A549 (cell line): ENCODE data around the gene TRIM3. TPM values are rescaled to one million over a fixed set of nuclear protein-coding genes. Genes with fewer than 3 reads are reported as not detected.

Source experiments
- ESRRA ChIP-seq: fragments of 150-350 bp; IDR thresholded peaks from 2 replicates; pipeline ENCODE4 v1.6.1; 2014; ENCODE audit warnings: mild to moderate bottlenecking, low read length, borderline replicate concordance
- FOSB ChIP-seq: fragments of 250-450 bp; sonication (Bioruptor Pico); IDR thresholded peaks from 2 replicates; pipeline ENCODE4 v1.5.0; 2020; ENCODE audit warnings: mild to moderate bottlenecking, moderate library complexity
- RCOR1 ChIP-seq: fragments of 150-350 bp; IDR thresholded peaks from 2 replicates; pipeline ENCODE4 v1.6.1; 2014; ENCODE audit warnings: antibody characterized with exemption, low read length, low read depth
- ZC3H11A ChIP-seq: fragments of 450-650 bp; IDR thresholded peaks from 2 replicates; pipeline ENCODE4 v1.6.1; 2014; ENCODE audit warnings: antibody characterized with exemption, mild to moderate bottlenecking
- polyA plus RNA-seq, 4 experiments: library from polyadenylated mRNA; depleted of rRNA in 3 of 4; stranded (reverse); fragments of >200 nt; fragmentation: RNase III in 1 of 4; extraction: RNeasy Plus Mini Kit Qiagen cat#74134 plus additional on column Dnase treatment in 1 of 4; gene quantifications; 2 replicates in 3 of 4; 3 replicates in 1 of 4; pipeline ENCODE4 v1.2.3, GENCODE V29; 2011 to 2017

TRIM3 gene
- polyA plus RNA-seq, 2 of the 4 experiments (the other 2 are of a cell fraction) = 10.0 to 17.5 TPM

DNA sequence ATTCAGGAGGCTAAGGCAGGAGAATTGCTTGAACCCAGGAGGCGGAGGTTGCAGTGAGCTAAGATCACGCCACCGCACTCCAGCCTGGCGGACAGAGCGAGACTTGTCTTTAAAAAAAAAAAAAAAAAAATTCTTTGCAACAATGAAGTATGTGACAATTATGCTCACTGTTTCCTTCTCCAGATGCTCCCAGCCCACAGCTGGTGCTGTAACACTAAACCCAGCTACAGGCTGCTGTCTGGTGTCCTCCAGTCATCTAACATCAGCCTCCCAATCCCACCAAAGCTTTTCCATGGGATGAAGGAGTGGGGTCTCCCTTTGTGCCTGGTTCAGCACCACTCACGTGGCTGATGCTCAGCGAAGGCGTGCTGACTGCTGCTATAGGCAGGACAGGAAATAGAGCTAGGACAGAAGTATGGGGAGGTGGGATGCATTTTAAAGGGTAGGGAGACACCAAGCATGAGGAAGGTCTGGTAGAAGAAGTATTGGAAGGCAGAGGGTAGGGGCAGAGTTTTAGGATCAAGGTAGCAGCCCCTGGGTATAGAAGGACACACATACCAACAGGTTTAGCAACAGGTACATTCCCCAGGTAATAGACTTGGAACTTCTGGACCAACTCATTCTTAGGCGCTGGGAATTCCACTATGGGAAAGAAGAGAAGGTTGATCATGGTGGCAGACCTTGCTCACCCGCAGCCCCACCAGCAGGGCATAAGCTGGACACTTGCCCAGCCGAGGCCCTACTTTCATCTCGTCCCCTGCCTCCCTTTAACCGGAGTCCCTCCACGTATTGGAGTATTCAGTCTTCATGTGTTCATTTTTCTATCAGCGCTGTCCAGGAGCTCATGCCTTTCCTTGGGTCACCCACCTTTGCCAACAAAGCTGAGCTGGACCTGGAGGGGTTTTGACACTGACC lies 73.1 kb downstream of the TRIM3 start (continued):
- TF ChIP-seq ZC3H11A (no peak), ESRRA (no peak), FOSB (CRISPR knock-in tag) (no peak), RCOR1 (no peak)

Other genes starting within 250 kb of the TRIM3 start
- gene FHIP1B, start 239.3 kb downstream of the TRIM3 start, polyA plus RNA-seq (2011; rRNA removed) = 19.4 and 23.9 TPM in 2 replicates
- gene FHIP1B, start 239.3 kb downstream of the TRIM3 start, polyA plus RNA-seq (2017; fragmentation: RNase III; extraction: RNeasy Plus Mini Kit Qiagen cat#74134 plus additional on column Dnase treatment) = 12.6 to 14.3 TPM (median 13.9 TPM) in 3 replicates
- gene CNGA4, start 234.9 kb downstream of the TRIM3 start, polyA plus RNA-seq (2011; rRNA removed) = 0.12 and 0.19 TPM in 2 replicates
- 0.10 to 0.12 TPM (median 0.11 TPM) in 3 replicates for gene CNGA4, start 234.9 kb downstream of the TRIM3 start, polyA plus RNA-seq (2017; fragmentation: RNase III; extraction: RNeasy Plus Mini Kit Qiagen cat#74134 plus additional on column Dnase treatment)
- not detected in 2 replicates for gene CCKBR, start 214.1 kb downstream of the TRIM3 start, polyA plus RNA-seq (2011; rRNA removed)
- not detected in 3 replicates for gene CCKBR, start 214.1 kb downstream of the TRIM3 start, polyA plus RNA-seq (2017; fragmentation: RNase III; extraction: RNeasy Plus Mini Kit Qiagen cat#74134 plus additional on column Dnase treatment)
- 5.2 and 6.0 TPM in 2 replicates for gene CAVIN3, start 153.4 kb downstream of the TRIM3 start, polyA plus RNA-seq (2011; rRNA removed)
- 15.9 to 26.7 TPM (median 22.9 TPM) in 3 replicates for gene CAVIN3, start 153.4 kb downstream of the TRIM3 start, polyA plus RNA-seq (2017; fragmentation: RNase III; extraction: RNeasy Plus Mini Kit Qiagen cat#74134 plus additional on column Dnase treatment)
- 5.1 and 5.5 TPM in 2 replicates for gene SMPD1, start 83.5 kb downstream of the TRIM3 start, polyA plus RNA-seq (2011; rRNA removed)
- gene SMPD1, start 83.5 kb downstream of the TRIM3 start, polyA plus RNA-seq (2017; fragmentation: RNase III; extraction: RNeasy Plus Mini Kit Qiagen cat#74134 plus additional on column Dnase treatment) = 5.7 to 6.8 TPM (median 6.5 TPM) in 3 replicates
- 13.6 and 17.2 TPM in 2 replicates for gene APBB1, start 54.8 kb downstream of the TRIM3 start, polyA plus RNA-seq (2011; rRNA removed)
- 14.4 to 18.5 TPM (median 16.4 TPM) in 3 replicates for gene APBB1, start 54.8 kb downstream of the TRIM3 start, polyA plus RNA-seq (2017; fragmentation: RNase III; extraction: RNeasy Plus Mini Kit Qiagen cat#74134 plus additional on column Dnase treatment)
- gene HPX, start 33.0 kb downstream of the TRIM3 start, polyA plus RNA-seq (2011; rRNA removed) = 0.66 and 1.5 TPM in 2 replicates
- gene HPX, start 33.0 kb downstream of the TRIM3 start, polyA plus RNA-seq (2017; fragmentation: RNase III; extraction: RNeasy Plus Mini Kit Qiagen cat#74134 plus additional on column Dnase treatment) = 0.35 to 0.70 TPM (median 0.57 TPM) in 3 replicates
- gene ARFIP2, start 7.4 kb upstream of the TRIM3 start, polyA plus RNA-seq (2011; rRNA removed) = 87.9 and 88.5 TPM in 2 replicates
- 68.7 to 80.0 TPM (median 79.2 TPM) in 3 replicates for gene ARFIP2, start 7.4 kb upstream of the TRIM3 start, polyA plus RNA-seq (2017; fragmentation: RNase III; extraction: RNeasy Plus Mini Kit Qiagen cat#74134 plus additional on column Dnase treatment)
- gene TIMM10B, start 7.6 kb upstream of the TRIM3 start, polyA plus RNA-seq (2011; rRNA removed) = 31.6 and 35.6 TPM in 2 replicates
- 20.6 to 24.4 TPM (median 22.0 TPM) in 3 replicates for gene TIMM10B, start 7.6 kb upstream of the TRIM3 start, polyA plus RNA-seq (2017; fragmentation: RNase III; extraction: RNeasy Plus Mini Kit Qiagen cat#74134 plus additional on column Dnase treatment)
- 8.6 and 12.7 TPM in 2 replicates for gene DNHD1, start 23.3 kb upstream of the TRIM3 start, polyA plus RNA-seq (2011; rRNA removed)
- 5.4 to 7.6 TPM (median 6.8 TPM) in 3 replicates for gene DNHD1, start 23.3 kb upstream of the TRIM3 start, polyA plus RNA-seq (2017; fragmentation: RNase III; extraction: RNeasy Plus Mini Kit Qiagen cat#74134 plus additional on column Dnase treatment)
- gene RRP8, start 129.7 kb upstream of the TRIM3 start, polyA plus RNA-seq (2011; rRNA removed) = 20.5 and 25.9 TPM in 2 replicates
- 14.5 to 17.9 TPM (median 14.5 TPM) in 3 replicates for gene RRP8, start 129.7 kb upstream of the TRIM3 start, polyA plus RNA-seq (2017; fragmentation: RNase III; extraction: RNeasy Plus Mini Kit Qiagen cat#74134 plus additional on column Dnase treatment)
- 109 and 120 TPM in 2 replicates for gene ILK, start 129.8 kb upstream of the TRIM3 start, polyA plus RNA-seq (2011; rRNA removed)
- gene ILK, start 129.8 kb upstream of the TRIM3 start, polyA plus RNA-seq (2017; fragmentation: RNase III; extraction: RNeasy Plus Mini Kit Qiagen cat#74134 plus additional on column Dnase treatment) = 108 to 116 TPM (median 114 TPM) in 3 replicates
- gene TAF10, start 138.3 kb upstream of the TRIM3 start, polyA plus RNA-seq (2011; rRNA removed) = 174 and 242 TPM in 2 replicates
- gene TAF10, start 138.3 kb upstream of the TRIM3 start, polyA plus RNA-seq (2017; fragmentation: RNase III; extraction: RNeasy Plus Mini Kit Qiagen cat#74134 plus additional on column Dnase treatment) = 124 to 138 TPM (median 135 TPM) in 3 replicates
- 53.2 and 63.0 TPM in 2 replicates for gene TPP1, start 145.5 kb upstream of the TRIM3 start, polyA plus RNA-seq (2011; rRNA removed)
- 32.3 to 41.6 TPM (median 40.7 TPM) in 3 replicates for gene TPP1, start 145.5 kb upstream of the TRIM3 start, polyA plus RNA-seq (2017; fragmentation: RNase III; extraction: RNeasy Plus Mini Kit Qiagen cat#74134 plus additional on column Dnase treatment)
- gene DCHS1, start 181.9 kb upstream of the TRIM3 start, polyA plus RNA-seq (2011; rRNA removed) = 0.06 and 0.08 TPM in 2 replicates
- 0.04 to 0.07 TPM (median 0.06 TPM) in 3 replicates for gene DCHS1, start 181.9 kb upstream of the TRIM3 start, polyA plus RNA-seq (2017; fragmentation: RNase III; extraction: RNeasy Plus Mini Kit Qiagen cat#74134 plus additional on column Dnase treatment)
- gene MRPL17, start 209.4 kb upstream of the TRIM3 start, polyA plus RNA-seq (2011; rRNA removed) = 96.8 and 107 TPM in 2 replicates
- gene MRPL17, start 209.4 kb upstream of the TRIM3 start, polyA plus RNA-seq (2017; fragmentation: RNase III; extraction: RNeasy Plus Mini Kit Qiagen cat#74134 plus additional on column Dnase treatment) = 127 to 132 TPM (median 128 TPM) in 3 replicates